HG03442 (cell line): ENCODE results near the gene NUP210.

Source experiments
- ATAC-seq: cut with Tn5 transposase; IDR thresholded peaks from one replicate; pipeline ENCODE4 v1.9.1; 2021; ENCODE audit warnings: mild to moderate bottlenecking, moderate library complexity; ENCODE audit not compliant: unreplicated experiment

NUP210 gene

DNA sequence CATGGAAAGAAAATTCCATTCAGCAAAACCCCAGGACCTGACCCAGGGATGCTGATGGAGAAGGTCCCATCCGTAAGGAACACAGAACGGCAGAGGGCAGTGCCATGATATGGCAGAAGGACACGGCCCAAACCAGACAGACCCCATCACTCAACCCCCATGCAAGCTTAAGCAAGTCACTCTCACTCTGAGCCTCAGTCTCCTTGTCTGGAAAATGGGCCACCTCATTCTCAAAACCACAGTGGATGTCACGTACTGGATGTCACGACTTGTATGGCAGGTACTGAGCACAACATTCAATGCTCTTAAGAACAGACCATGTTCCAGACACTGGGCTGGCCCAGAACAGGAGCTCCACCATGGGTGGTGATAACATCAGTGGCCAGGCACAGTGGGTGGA is 90.4 kb downstream of the NUP210 start:
- ATAC-seq, result no peak

DNA sequence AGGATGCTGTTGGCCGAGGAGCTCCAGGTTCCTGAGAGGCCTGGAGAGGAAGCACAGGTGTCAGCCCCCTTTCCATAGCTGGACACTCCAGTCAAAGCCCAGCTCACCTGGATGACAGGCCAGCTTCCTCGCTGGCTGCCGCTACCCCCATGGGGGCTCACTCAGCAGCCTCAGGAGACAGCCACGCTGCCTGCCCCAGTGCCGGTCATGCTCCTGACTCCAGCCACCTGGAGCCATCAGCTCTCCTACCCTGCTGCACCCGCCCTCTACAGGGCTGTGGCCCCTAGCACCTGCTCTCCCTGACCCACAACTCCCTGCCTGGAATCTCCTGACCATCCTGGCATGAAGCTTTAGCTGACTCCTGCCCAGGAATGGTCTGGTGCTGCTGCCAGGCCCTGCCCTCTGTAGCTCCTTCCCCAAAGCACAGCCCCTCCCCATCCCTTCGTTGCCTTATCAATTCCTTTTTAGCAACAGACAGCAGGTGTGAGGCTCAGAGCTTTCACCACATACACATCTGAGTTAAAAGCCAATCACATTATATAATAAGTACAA is 94.2 kb downstream of the NUP210 start:
- ATAC-seq, result no peak

- peak; percentile 47 for ATAC-seq
Measured at GRCh38 chr3:13324835-13325501, 95.2 kb downstream of the NUP210 start.

- no peak for ATAC-seq
Measured at GRCh38 chr3:13323822-13324221, 96.3 kb downstream of the NUP210 start.

DNA sequence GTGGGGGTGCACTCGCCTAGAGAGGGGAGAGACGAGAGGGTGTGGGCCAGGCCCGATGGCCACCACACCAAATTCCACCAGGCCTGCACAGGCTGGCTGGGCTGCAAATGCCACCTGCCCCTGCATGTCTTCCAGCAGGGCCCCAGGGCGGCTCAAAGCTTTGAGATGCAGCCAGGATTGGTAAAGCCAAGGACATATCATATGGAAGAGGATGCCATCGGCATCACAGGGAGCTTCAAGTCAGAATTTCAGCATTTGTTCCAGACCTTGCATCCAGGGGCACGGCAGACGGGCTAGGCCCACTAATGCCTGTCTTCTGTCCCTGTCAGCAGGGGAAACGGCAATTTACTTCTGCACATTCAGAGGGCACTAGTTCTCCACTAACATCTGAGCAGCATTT is 97.8 kb downstream of the NUP210 start:
- no peak for ATAC-seq

DNA sequence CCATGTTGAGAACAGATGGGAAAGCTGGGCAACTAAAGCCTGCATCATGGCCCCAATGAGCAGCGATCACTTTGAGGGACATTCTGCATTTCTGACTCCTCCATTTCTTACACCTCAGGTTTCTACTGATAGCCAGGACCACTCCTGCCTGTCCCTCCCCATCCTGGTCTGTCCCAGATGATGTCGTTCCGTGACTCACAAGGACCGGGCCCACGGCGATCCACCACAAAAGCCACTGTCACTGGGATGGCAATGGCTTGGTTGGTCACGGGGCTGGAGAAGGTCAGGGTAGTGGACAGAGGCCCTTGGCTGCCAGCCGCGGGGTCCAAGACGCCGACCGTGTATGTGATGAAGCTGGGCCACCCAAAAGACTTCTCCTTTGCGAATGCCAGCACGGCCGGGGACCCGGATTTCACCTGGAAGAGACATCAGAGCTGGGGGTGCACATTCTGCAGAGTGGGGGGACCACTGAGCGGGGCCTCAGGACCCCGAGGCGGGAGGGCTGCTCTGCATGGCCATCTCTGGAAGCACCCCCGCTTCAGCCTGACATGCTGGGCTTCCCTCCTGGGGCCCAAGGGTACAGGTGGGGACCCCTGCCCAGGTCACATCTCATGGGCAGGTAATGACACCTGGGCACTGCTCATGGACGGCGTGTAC is 100.4 kb downstream of the NUP210 start:
- ATAC-seq, result no peak

GRCh38 chr3:13318626-13319470 is 101.3 kb downstream of the NUP210 start:
- no peak for ATAC-seq

- ATAC-seq, result no peak
Measured at GRCh38 chr3:13317596-13318320, 102.4 kb downstream of the NUP210 start.

- no peak for ATAC-seq
Measured at GRCh38 chr3:13316603-13317002, 103.5 kb downstream of the NUP210 start.

DNA sequence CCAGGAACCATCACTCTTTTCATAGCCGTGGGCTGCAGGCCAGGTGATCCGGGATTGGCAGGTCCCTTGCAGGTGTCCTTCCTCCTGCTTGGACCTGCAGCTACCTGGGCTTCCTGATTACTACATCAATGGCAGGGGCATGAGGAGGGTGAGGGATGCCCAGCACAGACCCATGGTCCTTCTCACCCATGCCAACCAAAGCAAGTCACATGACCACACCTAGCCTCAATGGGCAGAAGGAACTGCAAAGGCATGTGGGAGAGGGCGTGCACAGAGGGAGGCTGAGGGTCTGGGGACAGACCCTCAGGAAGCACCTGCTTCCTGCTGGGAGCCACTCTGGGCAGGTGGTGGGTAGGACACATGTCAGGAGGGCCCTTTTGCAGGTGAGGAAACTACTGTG is 105.2 kb downstream of the NUP210 start:
- no peak for ATAC-seq

- ATAC-seq, result no peak
Measured at GRCh38 chr3:13313813-13314212, 106.3 kb downstream of the NUP210 start.

DNA sequence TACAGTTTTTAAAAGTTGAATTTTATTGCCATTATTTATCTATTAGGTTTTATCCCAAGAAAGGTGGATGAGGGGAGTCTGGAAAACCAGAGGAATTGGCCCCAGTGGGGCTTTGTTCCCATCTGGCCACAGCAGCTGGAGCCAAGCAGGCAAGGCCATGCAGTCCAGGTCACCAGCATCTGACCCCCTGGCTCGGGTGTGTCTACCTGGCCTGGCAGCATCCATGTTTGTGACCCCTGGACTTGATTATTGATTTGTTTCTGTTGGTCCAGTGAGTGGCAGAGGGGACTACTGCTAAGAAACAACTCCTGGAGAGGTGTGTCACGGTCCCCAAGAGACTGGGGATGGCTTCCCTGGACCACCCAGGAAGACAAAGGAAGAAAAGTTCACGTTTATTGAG is 111.1 kb downstream of the NUP210 start:
- ATAC-seq, result no peak

GRCh38 chr3:13308380-13308801 is 111.7 kb downstream of the NUP210 start:
- ATAC-seq, result no peak

DNA sequence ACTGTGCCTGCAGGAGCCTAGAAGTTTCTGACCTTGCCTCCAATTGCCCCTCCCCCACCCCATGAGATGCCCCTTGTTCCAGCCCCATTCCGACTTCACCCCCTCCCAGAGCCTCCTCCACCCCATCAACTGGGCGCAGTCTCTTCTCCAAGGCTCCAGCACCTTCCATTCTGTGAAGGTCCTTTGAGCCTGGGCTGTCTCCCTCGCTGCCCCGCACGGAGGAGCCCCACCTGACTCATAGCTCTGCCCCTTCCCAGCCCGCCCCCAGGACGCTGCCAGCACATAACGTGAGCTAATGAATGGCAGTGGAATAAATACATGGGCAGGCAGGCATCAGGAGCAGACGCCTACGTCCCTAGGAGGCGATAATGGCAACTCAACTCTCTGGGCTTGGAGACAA is 113.1 kb downstream of the NUP210 start:
- ATAC-seq, result no peak

DNA sequence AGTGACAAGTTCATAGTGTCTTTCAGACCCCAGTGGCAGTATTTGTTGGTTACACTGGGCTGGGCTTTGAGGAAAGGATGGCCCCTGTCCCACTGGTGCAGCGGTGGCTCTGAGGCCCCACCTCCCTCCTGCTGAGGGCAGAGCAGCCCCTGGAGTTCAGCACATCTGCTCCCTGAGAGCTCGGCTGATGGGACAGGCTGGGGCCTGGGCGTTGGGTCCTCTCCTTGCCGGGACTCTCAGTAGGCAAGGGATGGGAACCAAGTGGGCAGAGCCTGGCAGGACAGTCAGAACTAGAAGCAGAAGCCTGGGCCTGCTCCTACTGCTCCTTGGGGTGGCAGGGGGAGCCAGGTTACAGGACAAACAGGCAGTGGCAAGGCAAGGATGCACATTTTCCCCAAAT is 114.5 kb downstream of the NUP210 start:
- no peak for ATAC-seq

DNA sequence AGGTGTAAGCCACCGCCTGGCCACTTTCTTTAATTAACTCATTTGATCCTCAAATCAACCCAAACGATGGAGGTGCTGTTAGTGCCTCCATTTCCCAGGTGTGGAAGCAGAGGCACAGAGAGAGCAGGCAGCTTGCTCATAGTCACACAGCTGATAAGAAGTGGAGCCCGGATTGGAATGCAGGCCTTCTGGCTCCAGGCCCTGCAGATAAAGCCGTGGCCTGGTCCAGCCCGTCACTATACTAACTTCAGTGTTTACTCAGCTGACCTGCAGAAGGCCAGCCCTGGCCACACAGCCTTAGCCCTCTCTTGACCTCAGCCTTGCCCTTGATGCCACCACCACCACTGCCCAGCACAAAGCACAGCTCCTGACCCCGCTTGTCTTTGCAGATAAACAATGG is 116.7 kb downstream of the NUP210 start:
- no peak for ATAC-seq

DNA sequence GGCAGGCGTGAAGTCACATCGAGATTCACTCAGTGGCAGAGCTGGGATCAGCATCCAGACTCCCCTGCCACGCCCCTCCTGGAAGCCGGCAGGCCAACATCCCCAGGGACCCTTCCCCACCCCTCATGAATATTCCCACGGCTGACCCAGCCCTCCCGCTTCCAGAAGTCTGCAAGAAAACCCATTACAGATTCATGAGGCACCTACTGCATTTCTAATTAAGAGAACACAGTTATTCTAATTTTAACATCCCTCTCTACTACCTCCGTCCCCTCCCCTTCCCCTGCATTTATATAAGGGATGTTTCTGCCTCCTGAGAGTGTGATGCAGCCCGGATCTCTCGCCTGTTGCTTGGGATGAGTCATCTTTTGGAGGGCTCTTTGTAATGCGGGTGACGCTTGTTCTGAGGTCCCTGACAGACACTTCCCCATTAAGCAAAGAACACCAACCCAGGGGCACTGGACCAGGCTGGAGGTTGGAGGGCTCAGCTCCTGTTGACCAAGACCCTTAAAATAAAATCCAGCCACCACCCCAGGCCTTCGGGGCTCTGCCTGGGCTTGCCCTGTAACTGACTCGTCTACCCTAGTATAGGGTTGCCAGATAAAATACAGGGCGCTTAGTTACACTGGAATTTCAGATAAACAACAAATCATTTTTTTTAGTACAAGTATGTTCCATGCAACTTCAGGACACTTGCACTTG is 118.7 kb downstream of the NUP210 start:
- peak; percentile 68 for ATAC-seq

GRCh38 chr3:13300546-13301285 is 119.4 kb downstream of the NUP210 start:
- no peak for ATAC-seq

- ATAC-seq, result no peak
Measured at GRCh38 chr3:13299531-13300155, 120.5 kb downstream of the NUP210 start.
